Spleen (tissue), 11 donors: Measurements from ENCODE around the gene PLEKHD1. TPM values are rescaled to one million over a fixed set of nuclear protein-coding genes. Genes with fewer than 3 reads are reported as not detected.
"Not testable (repeated sequence)": the region's sequence is repeated elsewhere in the genome, so short reads cannot be mapped to it uniquely, and the experiment has no call there.

ENCODE experiments used
- DNase-seq: peaks from one replicate; pipeline ENCODE4 v3.0.0-alpha.2; 2020
- H3K27ac ChIP-seq, 8 donors: fragments of 200-600 bp; sonication (generic) in 7 of 8; 1 replicate in 4 of 8; 2 replicates in 4 of 8; pipeline versions ENCODE4 v1.5.0 to v1.8.0; 2016 to 2021; ENCODE audit warnings: inconsistent platforms in 4 of 8, mild to moderate bottlenecking in 4 of 8, moderate library complexity in 1 of 8
- H3K27me3 ChIP-seq, 7 donors: fragments of 200-600 bp; sonication (generic) in 6 of 7; replicated peaks in 1 of 7; 1 replicate in 4 of 7; 2 replicates in 3 of 7; pipeline versions ENCODE4 v1.5.0 to v1.8.0; 2016 to 2021; ENCODE audit warnings: inconsistent platforms in 3 of 7, mild to moderate bottlenecking in 1 of 7
- H3K36me3 ChIP-seq, 6 donors: fragments of 200-600 bp; sonication (generic) in 5 of 6; 1 replicate in 4 of 6; 2 replicates in 2 of 6; pipeline versions ENCODE4 v1.5.0 to v1.8.0; 2016 to 2021; ENCODE audit warnings: inconsistent platforms in 2 of 6
- H3K4me1 ChIP-seq, 6 donors: fragments of 200-600 bp; sonication (generic) in 5 of 6; 1 replicate in 3 of 6; 2 replicates in 3 of 6; pipeline versions ENCODE4 v1.5.0 to v1.8.0; 2016 to 2021; ENCODE audit warnings: inconsistent platforms in 3 of 6
- H3K4me3 ChIP-seq, 8 donors: fragments of 200-600 bp; sonication (generic) in 7 of 8; 1 replicate in 4 of 8; 2 replicates in 4 of 8; pipeline versions ENCODE4 v1.5.0 to v1.8.0; 2016 to 2021; ENCODE audit warnings: inconsistent platforms in 4 of 8, mild to moderate bottlenecking in 4 of 8, moderate library complexity in 2 of 8
- H3K9me3 ChIP-seq, 8 donors: fragments of 200-600 bp; sonication (generic) in 7 of 8; 1 replicate in 4 of 8; 2 replicates in 4 of 8; pipeline versions ENCODE4 v1.5.0 to v1.8.0; 2016 to 2021; ENCODE audit warnings: inconsistent platforms in 4 of 8
- POLR2A ChIP-seq, 3 donors: fragments of 450-650 bp; IDR thresholded peaks; one replicate each; pipeline ENCODE4 v1.5.1; 2017; ENCODE audit warnings: antibody characterized with exemption in 3 of 3, mild to moderate bottlenecking in 1 of 3
- POLR2AphosphoS5 ChIP-seq, 3 donors: sonication (generic); formaldehyde crosslinking; IDR thresholded peaks; one replicate each; pipeline ENCODE4 v1.5.1; 2017; ENCODE audit warnings: antibody characterized with exemption in 3 of 3
- WGBS, 5 donors: extraction: QIAGEN DNeasy Blood & Tissue Kit in 3 of 5; methylation state at CpG; one replicate each; pipeline versions ENCODE4 v1.1.5 to v1.1.7; 2013 to 2018; 5-methylcytosine and 5-hydroxymethylcytosine counted together
- intact Hi-C: fragments of 100-400 bp; cut with DNase I; formaldehyde crosslinking; loops from one replicate; pipeline ENCODE4 v1.15.0; 2023; ENCODE audit warnings: low total_unique reads
- polyA plus RNA-seq, 3 donors: library from polyadenylated mRNA; stranded (reverse); fragments of 200-250 nt; gene quantifications; one replicate each; pipeline ENCODE4 v1.2.1, GENCODE V29; 2013
- total RNA-seq, 7 donors: library from RNA; depleted of rRNA in 3 of 7; stranded (reverse); fragments of >200 nt in 3 of 7; fragmentation: NEBNext Ultra II Directional in 4 of 7; extraction: Animal tissue kit (Norgen Biotek cat#: 25700) in 4 of 7; gene quantifications; one replicate each; pipeline versions ENCODE4 v1.1.0 to v1.2.1, GENCODE V29; 2016 to 2021
- TF ChIP-seq, protein P1 (sequence below), 11 experiments: fragments of 200-600 bp in 7 of 11; fragments of 450-650 bp in 4 of 11; sonication (generic) in 4 of 11; IDR thresholded peaks in 8 of 11; conservative IDR thresholded peaks in 3 of 11; 1 replicate in 7 of 11; 2 replicates in 4 of 11; pipeline versions ENCODE4 v1.4.0 to v1.8.0; 2016 to 2021; ENCODE audit warnings: antibody characterized with exemption in 11 of 11, inconsistent platforms in 4 of 11, mild to moderate bottlenecking in 1 of 11
- donor health status: healthy with polysubstance abuse.
- donor health status: DM: no; HTN: no; CAD: no; lungs with moderate emphysema.
- donor health status: DM: no; HTN: no; CAD: no.
- donor health status: Bipolar disorder and iron deficiency.
- donor health status: healthy.
- donor health status: DM: no; HTN: no; CAD: no.
- donor health status: DM: yes; HTN: yes; CAD: no.

Gene PLEKHD1
- total and polyA plus RNA-seq, 10 donors, result 0.06 to 0.46 (median 0.17) TPM; not detected in 1

DNA sequence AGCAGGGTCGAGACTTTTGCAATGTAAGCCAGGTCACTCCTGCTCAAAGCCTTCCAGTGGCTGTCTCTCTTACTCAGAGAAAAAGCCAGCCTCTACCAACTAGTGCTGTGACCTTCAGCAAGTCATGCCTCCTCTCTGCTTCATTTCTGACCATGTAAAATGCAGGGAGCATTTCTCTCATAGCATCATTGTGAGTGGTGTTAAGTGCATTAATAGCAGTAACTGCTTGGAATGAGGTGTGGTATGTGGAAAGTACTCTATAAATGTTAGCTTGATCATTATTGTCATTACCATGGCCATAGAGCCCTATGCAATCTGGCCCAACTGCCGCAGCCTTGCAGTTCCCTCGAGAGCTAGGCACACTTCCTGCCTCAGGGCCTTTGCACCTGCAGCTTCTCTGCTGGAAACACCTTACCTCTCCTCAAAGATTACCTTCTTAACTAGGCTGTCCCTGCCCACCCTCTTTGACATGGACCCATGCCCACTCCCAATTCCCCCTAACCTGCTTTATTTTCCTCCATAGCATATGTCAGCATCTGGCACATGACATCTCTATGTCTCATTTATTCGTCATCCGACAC lies 10.9 kb downstream of the PLEKHD1 start:
- Histone ChIP-seq H3K9me3 (no peaks in the 10 kb centered on the region), H3K36me3 (no peaks in the 10 kb centered on the region), H3K4me3 (no peak overlapping the region), H3K27ac (no peak overlapping the region), H3K4me1 (no peaks in the 10 kb centered on the region), H3K27me3 (peaks cover 0 to 33% (median 0%) of the 10 kb centered on the region in 7 donors)
- TF ChIP-seq POLR2AphosphoS5 (IDR thresholded peaks at IDR 0.05), result no peak
- TF ChIP-seq POLR2A (IDR thresholded peaks at IDR 0.05), result no peak
- TF ChIP-seq, protein P1, sequence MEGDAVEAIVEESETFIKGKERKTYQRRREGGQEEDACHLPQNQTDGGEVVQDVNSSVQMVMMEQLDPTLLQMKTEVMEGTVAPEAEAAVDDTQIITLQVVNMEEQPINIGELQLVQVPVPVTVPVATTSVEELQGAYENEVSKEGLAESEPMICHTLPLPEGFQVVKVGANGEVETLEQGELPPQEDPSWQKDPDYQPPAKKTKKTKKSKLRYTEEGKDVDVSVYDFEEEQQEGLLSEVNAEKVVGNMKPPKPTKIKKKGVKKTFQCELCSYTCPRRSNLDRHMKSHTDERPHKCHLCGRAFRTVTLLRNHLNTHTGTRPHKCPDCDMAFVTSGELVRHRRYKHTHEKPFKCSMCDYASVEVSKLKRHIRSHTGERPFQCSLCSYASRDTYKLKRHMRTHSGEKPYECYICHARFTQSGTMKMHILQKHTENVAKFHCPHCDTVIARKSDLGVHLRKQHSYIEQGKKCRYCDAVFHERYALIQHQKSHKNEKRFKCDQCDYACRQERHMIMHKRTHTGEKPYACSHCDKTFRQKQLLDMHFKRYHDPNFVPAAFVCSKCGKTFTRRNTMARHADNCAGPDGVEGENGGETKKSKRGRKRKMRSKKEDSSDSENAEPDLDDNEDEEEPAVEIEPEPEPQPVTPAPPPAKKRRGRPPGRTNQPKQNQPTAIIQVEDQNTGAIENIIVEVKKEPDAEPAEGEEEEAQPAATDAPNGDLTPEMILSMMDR (IDR thresholded peaks at IDR 0.05 in 8 of 11, conservative IDR thresholded peaks at IDR 0.05 in 3 of 11), result no peak
- intact Hi-C loops, result no loop called here
- DNase-seq, result peak; percentile 35
- 84 to 94% (median 88%) methylated on average over 5 of the region's 5 CpGs for WGBS, 5 donors

DNA sequence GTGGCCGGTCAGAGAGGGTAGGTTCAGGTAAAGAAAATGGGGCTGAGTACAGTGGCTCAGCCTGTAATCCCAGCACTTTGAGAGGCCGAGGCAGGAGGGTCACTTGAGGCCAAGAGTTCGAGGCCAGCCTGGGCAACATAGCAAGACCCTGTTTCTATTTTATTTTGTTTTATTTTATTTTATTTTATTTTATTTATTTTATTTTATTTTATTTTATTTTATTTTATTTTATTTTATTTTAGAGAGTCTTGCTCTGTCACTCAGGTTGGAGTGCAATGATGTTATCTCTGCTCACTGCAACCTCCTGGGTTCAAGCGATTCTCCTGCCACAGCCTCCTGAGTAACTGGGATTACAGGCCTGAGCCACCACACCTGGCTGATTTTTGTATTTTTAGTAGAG lies 13.3 kb downstream of the PLEKHD1 start:
- 89 to 95% (median 91%) methylated on average over 4 of the region's 4 CpGs for WGBS, 5 donors
- DNase-seq, H3K36me3 ChIP-seq: not testable (repeated sequence)

DNA sequence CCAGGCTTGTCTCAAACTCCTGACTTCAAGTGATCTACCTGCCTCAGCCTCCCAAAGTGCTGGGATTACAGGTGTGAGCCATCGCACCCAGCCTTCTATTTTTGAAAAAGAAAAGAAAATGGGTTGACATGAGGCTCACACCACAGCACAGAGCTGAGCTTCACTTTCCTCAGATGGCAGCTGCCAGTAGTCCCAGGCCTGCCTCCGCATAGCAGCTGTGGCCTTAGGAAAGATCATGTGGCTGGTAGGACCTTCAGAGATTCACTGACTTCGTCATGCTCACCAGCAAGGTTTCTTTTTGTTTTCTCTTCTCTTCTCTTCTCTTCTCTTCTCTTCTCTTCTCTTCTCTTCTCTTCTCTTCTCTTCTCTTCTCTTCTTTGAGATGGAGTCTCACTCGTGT lies 13.8 kb downstream of the PLEKHD1 start:
- H3K4me1 ChIP-seq, H3K9me3 ChIP-seq, H3K36me3 ChIP-seq, H3K27ac ChIP-seq, H3K4me3 ChIP-seq, intact Hi-C loops: not testable (repeated sequence)
- peaks cover 0 to 35% (median 0%) of the 10 kb centered on the region in 7 donors for H3K27me3 ChIP-seq
- DNase-seq, result peak; percentile 9
- WGBS, 5 donors, result 88 to 96% (median 90%) methylated on average over 4 of the region's 4 CpGs

More for the DNA sequence above, 13.3 kb downstream of the PLEKHD1 start:
- H3K27me3 ChIP-seq, result peaks cover 0 to 35% (median 0%) of the 10 kb centered on the region in 7 donors
- H3K9me3 ChIP-seq, H3K27ac ChIP-seq, H3K4me1 ChIP-seq, H3K4me3 ChIP-seq, intact Hi-C loops: not testable (repeated sequence)

DNA sequence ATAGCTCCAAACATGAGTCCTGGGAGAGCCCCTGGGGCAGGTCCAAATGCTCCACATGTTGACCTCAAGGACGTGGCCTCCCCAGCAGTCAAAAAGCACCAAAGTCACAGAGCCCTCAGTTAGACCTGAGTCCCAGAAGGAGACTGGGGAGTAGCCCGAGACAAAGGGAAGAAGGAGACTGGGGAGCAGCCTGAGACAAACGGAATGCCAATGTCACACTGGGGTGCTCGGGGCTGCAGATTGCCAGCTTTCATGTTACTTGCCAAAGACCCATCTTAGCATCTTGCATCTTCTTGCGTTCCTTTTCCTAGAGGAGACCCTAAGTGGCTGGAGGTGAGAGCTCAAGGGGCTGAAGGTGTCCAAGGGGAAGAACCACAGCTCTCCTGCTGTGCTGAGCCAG lies 14.9 kb downstream of the PLEKHD1 start:
- WGBS, 5 donors, result 75 to 91% (median 83%) methylated on average over 5 of the region's 5 CpGs
- intact Hi-C loops, result no loop called here

DNA sequence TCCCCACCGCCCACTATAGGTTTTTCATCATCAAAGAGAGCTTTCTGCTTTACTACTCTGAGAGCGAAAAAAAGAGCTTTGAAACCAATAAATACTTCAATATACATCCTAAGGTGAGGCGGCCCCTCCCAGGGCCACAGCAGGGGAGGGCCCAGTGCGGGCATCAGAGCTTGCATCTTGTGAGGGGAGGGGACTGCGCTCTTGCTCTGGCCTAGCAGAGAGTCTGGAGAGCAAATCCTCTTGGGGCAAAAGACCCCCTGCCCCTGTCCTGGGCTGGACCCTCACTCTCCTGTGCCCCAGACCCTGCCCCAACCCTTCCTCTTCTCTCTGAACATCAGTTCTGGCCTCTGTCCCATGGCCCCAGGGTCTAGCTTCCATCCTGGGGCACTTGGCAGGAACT lies 15.6 kb downstream of the PLEKHD1 start:
- no peak overlapping the region for H3K27ac ChIP-seq
- H3K36me3 ChIP-seq, result no peaks in the 10 kb centered on the region
- intact Hi-C loops, result no loop called here
- no peaks in the 10 kb centered on the region for H3K4me1 ChIP-seq
- H3K9me3 ChIP-seq, result no peaks in the 10 kb centered on the region
- H3K27me3 ChIP-seq, result peaks cover 0 to 35% (median 0%) of the 10 kb centered on the region in 7 donors
- no peak overlapping the region for H3K4me3 ChIP-seq
- peak; percentile 45 for DNase-seq
- 85 to 97% (median 89%) methylated on average over 5 of the region's 5 CpGs for WGBS, 5 donors
- TF ChIP-seq, protein P1 (IDR thresholded peaks at IDR 0.05 in 8 of 11, conservative IDR thresholded peaks at IDR 0.05 in 3 of 11), result no peak
- TF ChIP-seq POLR2A (IDR thresholded peaks at IDR 0.05) (no peak), POLR2AphosphoS5 (IDR thresholded peaks at IDR 0.05) (no peak)

More for the DNA sequence above, 14.9 kb downstream of the PLEKHD1 start:
- DNase-seq, result peak; percentile 58
- no peaks in the 10 kb centered on the region for H3K9me3 ChIP-seq
- TF ChIP-seq POLR2A (IDR thresholded peaks at IDR 0.05), result no peak
- H3K36me3 ChIP-seq, result no peaks in the 10 kb centered on the region
- H3K4me1 ChIP-seq, result no peaks in the 10 kb centered on the region
- no peak overlapping the region for H3K4me3 ChIP-seq
- no peak overlapping the region for H3K27ac ChIP-seq
- H3K27me3 ChIP-seq, result peaks cover 0 to 35% (median 0%) of the 10 kb centered on the region in 7 donors
